IPS-18c (cell line): Measurements from ENCODE around the gene IGSF21.
"Not testable (repeated sequence)": the region's sequence is repeated elsewhere in the genome, so short reads cannot be mapped to it uniquely, and the experiment has no call there.

Source experiments
- H3K4me3 ChIP-seq: 2 replicates; pipeline ENCODE4 v1.7.0; 2013; ENCODE audit warnings: low read depth, mild to moderate bottlenecking, low read length, moderate library complexity; ENCODE audit not compliant: insufficient read depth
- H3K9me3 ChIP-seq: one replicate; pipeline ENCODE4 v1.6.1; 2013; ENCODE audit warnings: mild to moderate bottlenecking, low read length, moderate library complexity; ENCODE audit not compliant: control insufficient read depth, insufficient read depth

The IGSF21 gene

GRCh38 chr1:18353992-18354391 lies 246.4 kb downstream of the IGSF21 start:
- Histone ChIP-seq H3K9me3 (no peaks in the 10 kb centered on the region), H3K4me3 (no peak overlapping the region)

- Histone ChIP-seq H3K4me3 (no peak overlapping the region), H3K9me3 (no peaks in the 10 kb centered on the region)
Observed at GRCh38 chr1:18354612-18355011, 247.0 kb downstream of the IGSF21 start.

GRCh38 chr1:18357622-18358230 lies 250.1 kb downstream of the IGSF21 start:
- Histone ChIP-seq H3K9me3 (no peaks in the 10 kb centered on the region), H3K4me3 (no peak overlapping the region)

GRCh38 chr1:18358600-18358999 lies 251.0 kb downstream of the IGSF21 start:
- Histone ChIP-seq H3K9me3 (no peaks in the 10 kb centered on the region), H3K4me3 (no peak overlapping the region)

- no peak overlapping the region for H3K4me3 ChIP-seq
Observed at GRCh38 chr1:18360251-18360650, 252.7 kb downstream of the IGSF21 start.

GRCh38 chr1:18362150-18362549 lies 254.6 kb downstream of the IGSF21 start:
- Histone ChIP-seq H3K4me3 (no peak overlapping the region), H3K9me3 (no peaks in the 10 kb centered on the region)

More at GRCh38 chr1:18360251-18360650, 252.7 kb downstream of the IGSF21 start:
- no peaks in the 10 kb centered on the region for H3K9me3 ChIP-seq

GRCh38 chr1:18363436-18363835 lies 255.8 kb downstream of the IGSF21 start:
- Histone ChIP-seq H3K9me3 (no peaks in the 10 kb centered on the region), H3K4me3 (no peak overlapping the region)

- no peaks in the 10 kb centered on the region for H3K9me3 ChIP-seq
- no peak overlapping the region for H3K4me3 ChIP-seq
Observed at GRCh38 chr1:18365099-18365705, 257.6 kb downstream of the IGSF21 start.

- not testable (repeated sequence) for H3K9me3 ChIP-seq, H3K4me3 ChIP-seq
Observed at GRCh38 chr1:18372505-18372904, 264.9 kb downstream of the IGSF21 start.

GRCh38 chr1:18373151-18373550 lies 265.6 kb downstream of the IGSF21 start:
- H3K9me3 ChIP-seq: no peaks in the 10 kb centered on the region
- H3K4me3 ChIP-seq: no peak overlapping the region

- Histone ChIP-seq H3K4me3 (no peak overlapping the region), H3K9me3 (no peaks in the 10 kb centered on the region)
Observed at GRCh38 chr1:18373882-18374493, 266.4 kb downstream of the IGSF21 start.

- Histone ChIP-seq H3K9me3 (no peaks in the 10 kb centered on the region), H3K4me3 (no peak overlapping the region)
Observed at GRCh38 chr1:18376661-18377060, 269.1 kb downstream of the IGSF21 start.

GRCh38 chr1:18380288-18380687 lies 272.7 kb downstream of the IGSF21 start:
- H3K4me3 ChIP-seq: no peak overlapping the region
- no peaks in the 10 kb centered on the region for H3K9me3 ChIP-seq

- Histone ChIP-seq H3K9me3 (no peaks in the 10 kb centered on the region), H3K4me3 (no peak overlapping the region)
Observed at GRCh38 chr1:18384059-18384458, 276.5 kb downstream of the IGSF21 start.

- no peaks in the 10 kb centered on the region for H3K9me3 ChIP-seq
Observed at GRCh38 chr1:18384471-18384870, 276.9 kb downstream of the IGSF21 start.

GRCh38 chr1:18385239-18385790 lies 277.7 kb downstream of the IGSF21 start:
- H3K4me3 ChIP-seq: no peak overlapping the region
- no peaks in the 10 kb centered on the region for H3K9me3 ChIP-seq

More at GRCh38 chr1:18384471-18384870, 276.9 kb downstream of the IGSF21 start:
- no peak overlapping the region for H3K4me3 ChIP-seq

- H3K4me3 ChIP-seq: no peak overlapping the region
Observed at GRCh38 chr1:18386591-18386990, 279.0 kb downstream of the IGSF21 start.

GRCh38 chr1:18387307-18387706 lies 279.7 kb downstream of the IGSF21 start:
- Histone ChIP-seq H3K4me3 (no peak overlapping the region), H3K9me3 (no peaks in the 10 kb centered on the region)

More at GRCh38 chr1:18386591-18386990, 279.0 kb downstream of the IGSF21 start:
- H3K9me3 ChIP-seq: no peaks in the 10 kb centered on the region
